HG03196 (cell line): ENCODE data around the gene GDI1.

Experiments
- ATAC-seq: cut with Tn5 transposase; IDR thresholded peaks from one replicate; pipeline ENCODE4 v1.9.1; 2021; ENCODE audit not compliant: unreplicated experiment

The GDI1 gene

GRCh38 chrX:154458954-154459778, 22.2 kb downstream of the GDI1 start:
- no peak for ATAC-seq

GRCh38 chrX:154459832-154460231, 22.9 kb downstream of the GDI1 start:
- no peak for ATAC-seq

- no peak for ATAC-seq
Observed at GRCh38 chrX:154460326-154460725, 23.4 kb downstream of the GDI1 start.

- ATAC-seq = no peak
Observed at GRCh38 chrX:154462396-154462795, 25.4 kb downstream of the GDI1 start.

- ATAC-seq = no peak
Observed at GRCh38 chrX:154463611-154464220, 26.8 kb downstream of the GDI1 start.

- ATAC-seq = no peak
Observed at GRCh38 chrX:154464806-154465365, 27.9 kb downstream of the GDI1 start.

- ATAC-seq = no peak
Observed at GRCh38 chrX:154465601-154466000, 28.6 kb downstream of the GDI1 start.

- ATAC-seq = no peak
Observed at GRCh38 chrX:154466036-154466435, 29.1 kb downstream of the GDI1 start.

GRCh38 chrX:154466907-154467306, 30.0 kb downstream of the GDI1 start:
- no peak for ATAC-seq

GRCh38 chrX:154467556-154467955, 30.6 kb downstream of the GDI1 start:
- ATAC-seq = no peak

GRCh38 chrX:154468217-154468616, 31.3 kb downstream of the GDI1 start:
- no peak for ATAC-seq

- ATAC-seq = no peak
Observed at GRCh38 chrX:154469114-154469513, 32.2 kb downstream of the GDI1 start.

GRCh38 chrX:154469880-154470279, 32.9 kb downstream of the GDI1 start:
- ATAC-seq = no peak

- ATAC-seq = no peak
Observed at GRCh38 chrX:154470434-154470833, 33.5 kb downstream of the GDI1 start.

- no peak for ATAC-seq
Observed at GRCh38 chrX:154470914-154471568, 34.1 kb downstream of the GDI1 start.

GRCh38 chrX:154471839-154472684, 35.1 kb downstream of the GDI1 start:
- no peak for ATAC-seq

GRCh38 chrX:154472685-154473632, 36.0 kb downstream of the GDI1 start:
- ATAC-seq = no peak

GRCh38 chrX:154473683-154474082, 36.7 kb downstream of the GDI1 start:
- ATAC-seq = no peak

- ATAC-seq = no peak
Observed at GRCh38 chrX:154476821-154477220, 39.9 kb downstream of the GDI1 start.
